Measurements from ENCODE around the gene HIP1. TPM values are rescaled to one million over a fixed set of nuclear protein-coding genes. Genes with fewer than 3 reads are reported as not detected.
A peak's percentile ranks its signal among the peaks of the same experiment; 100 is the strongest.

HIP1 gene
- total and polyA plus RNA-seq, 7 experiments from 2014 or later: 0.78 to 14.6 (median 1.7) TPM; not detected in 1

DNA sequence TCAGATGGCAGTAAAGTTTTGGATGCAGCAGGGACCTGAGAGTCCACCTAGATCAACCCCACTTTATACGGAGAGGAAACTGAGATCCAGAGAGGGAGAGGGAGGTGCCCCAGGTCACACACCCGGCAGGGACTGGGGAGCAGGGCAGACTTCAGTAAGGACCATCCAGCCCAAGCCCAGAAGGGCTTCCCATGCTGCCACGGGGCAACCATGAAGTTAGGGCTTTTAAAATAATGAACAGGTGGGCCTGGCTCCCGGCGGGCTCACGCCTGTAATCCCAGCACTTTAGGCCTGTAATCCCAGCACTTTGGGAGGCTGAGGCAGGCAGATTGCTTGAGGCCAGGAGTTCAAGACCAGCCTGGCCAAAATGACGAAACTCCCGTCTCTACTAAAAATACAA, 98.5 kb downstream of the HIP1 start:
- H3K4me3 Mint-ChIP-seq: peak overlapping the region; percentile 77 to 95 (median 88)
- H3K9me3 Mint-ChIP-seq: peaks cover 0 to 5% (median 0%) of the 10 kb centered on the region in 11 donors
- no peak for DNase-seq
- Histone ChIP-seq H3K4me3 (ENCODE audit: low read length) (peak overlapping the region; percentile 65), H3K27me3 (ENCODE audit: control insufficient read depth in 2 of 2, insufficient read depth in 2 of 2, low read length in 2 of 2) (no peaks in the 10 kb centered on the region), H3K36me3 (ENCODE audit: control insufficient read depth in 2 of 3, insufficient read depth in 3 of 3, low read length in 3 of 3) (no peaks in the 10 kb centered on the region), H3K4me1 (ENCODE audit: control insufficient read depth in 2 of 2, insufficient read depth in 2 of 2, low read length in 2 of 2) (peaks cover 8 to 9% of the 10 kb centered on the region in 2 donors), H3K9me3 (ENCODE audit: control insufficient read depth in 2 of 3, low read length in 3 of 3) (peaks cover 0 to 3% (median 0%) of the 10 kb centered on the region in 3 experiments), H3K27ac (ENCODE audit: low read depth, low read length) (no peak overlapping the region)
- ChIA-PET POLR2A (no interaction called here), CTCF (interaction anchor here (0.6 kb wide), 1 partner anchor 1358 kb away, joined by 4 read pairs; no protein-coding TSS in a partner anchor)
- no peak for ATAC-seq
- H3K4me1 Mint-ChIP-seq: peaks cover 6 to 19% (median 11%) of the 10 kb centered on the region in 7 donors
- peaks cover 0 to 33% (median 0%) of the 10 kb centered on the region in 5 donors for H3K27me3 Mint-ChIP-seq
- H3K36me3 Mint-ChIP-seq: no peaks in the 10 kb centered on the region
- H3K27ac Mint-ChIP-seq: peak overlapping the region in 5 of 9 donors; percentile 48 to 83 (median 72)
- intact Hi-C loops (cut with micrococcal nuclease): loop anchor here (5.0 to 10.0 kb wide), 2 partner anchors 113 to 185 kb away; no protein-coding TSS in a partner anchor

DNA sequence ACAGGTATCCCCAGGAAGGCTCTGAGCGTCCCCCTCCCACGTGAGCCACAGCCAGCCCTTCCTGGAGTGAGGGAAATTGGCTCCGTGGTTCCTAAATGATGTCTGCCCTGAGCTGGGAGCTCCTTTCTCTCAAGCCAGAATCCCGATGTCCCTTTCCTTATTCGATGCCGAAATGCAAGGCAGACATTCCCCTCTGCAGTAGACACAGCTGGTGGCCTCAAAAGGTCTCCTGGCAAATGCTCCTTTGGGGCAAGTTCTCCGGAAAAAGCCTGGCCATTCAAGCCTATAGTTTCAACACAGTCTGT, 98.9 kb downstream of the HIP1 start:
- ATAC-seq: no peak
- Mint-ChIP-seq H3K36me3 (no peaks in the 10 kb centered on the region), H3K4me1 (peaks cover 6 to 19% (median 11%) of the 10 kb centered on the region in 7 donors), H3K4me3 (peak overlapping the region; percentile 77 to 95 (median 88)), H3K27me3 (peaks cover 0 to 33% (median 0%) of the 10 kb centered on the region in 5 donors), H3K9me3 (peaks cover 0 to 5% (median 0%) of the 10 kb centered on the region in 11 donors), H3K27ac (peak overlapping the region in 5 of 9 donors; percentile 48 to 83 (median 72))
- peak overlapping the region; percentile 57 for H3K27ac ChIP-seq (ENCODE audit: low read depth, low read length)
- H3K4me1 ChIP-seq (ENCODE audit: control insufficient read depth in 2 of 2, insufficient read depth in 2 of 2, low read length in 2 of 2): peaks cover 8 to 9% of the 10 kb centered on the region in 2 donors
- intact Hi-C loops (cut with micrococcal nuclease): loop anchor here (5.0 to 10.0 kb wide), 2 partner anchors 113 to 185 kb away; no protein-coding TSS in a partner anchor
- no peaks in the 10 kb centered on the region for H3K36me3 ChIP-seq (ENCODE audit: control insufficient read depth in 2 of 3, insufficient read depth in 3 of 3, low read length in 3 of 3)
- POLR2A ChIA-PET: no interaction called here
- H3K4me3 ChIP-seq (ENCODE audit: low read length): peak overlapping the region; percentile 65
- no peak for DNase-seq
- H3K27me3 ChIP-seq (ENCODE audit: control insufficient read depth in 2 of 2, insufficient read depth in 2 of 2, low read length in 2 of 2): no peaks in the 10 kb centered on the region
- H3K9me3 ChIP-seq (ENCODE audit: control insufficient read depth in 2 of 3, low read length in 3 of 3): peaks cover 0 to 3% (median 0%) of the 10 kb centered on the region in 3 experiments
- CTCF ChIA-PET: no interaction called here

DNA sequence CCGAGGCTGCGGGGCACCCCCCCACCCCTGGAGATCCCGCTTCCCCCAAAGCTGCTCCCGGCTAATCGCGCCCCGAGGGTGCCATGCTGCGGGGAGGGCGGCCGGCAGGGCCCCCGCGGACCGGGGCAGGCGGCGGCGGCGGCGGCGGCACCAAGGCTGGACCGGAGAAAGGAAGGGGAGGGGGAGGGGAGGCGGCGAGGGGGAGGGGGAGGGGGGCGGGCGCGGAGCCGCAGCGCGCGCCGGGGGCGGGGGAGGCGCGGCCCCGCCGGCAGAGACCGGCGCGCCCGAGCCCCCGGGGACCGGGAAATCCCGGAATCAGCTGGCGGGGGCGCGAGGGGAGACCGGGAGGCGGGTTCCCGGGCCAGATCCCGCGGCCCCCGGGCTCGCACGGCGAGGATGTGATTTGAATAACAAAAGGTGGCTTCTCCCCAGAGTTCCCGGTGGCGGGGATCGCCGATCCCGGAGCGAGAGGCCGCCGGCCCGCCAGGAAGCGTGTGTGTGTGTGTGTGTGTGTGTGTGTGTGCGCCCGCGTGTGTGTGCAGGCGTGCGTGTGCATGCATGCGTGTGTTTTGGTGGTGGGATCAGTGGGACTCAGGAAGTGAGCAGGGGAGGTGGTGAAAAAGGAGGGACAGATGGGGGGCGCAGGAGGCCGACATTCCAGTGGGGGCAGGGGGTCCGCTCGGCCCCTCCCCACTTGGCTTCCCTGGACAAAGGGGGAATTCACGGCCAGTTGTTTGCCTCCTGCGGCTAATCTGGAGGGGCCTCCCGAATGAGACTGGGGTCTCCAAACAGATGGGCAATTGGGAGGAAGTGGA, 99.5 kb downstream of the HIP1 start:
- CTCF ChIA-PET: no interaction called here
- POLR2A ChIA-PET: no interaction called here
- no peaks in the 10 kb centered on the region for H3K36me3 Mint-ChIP-seq

GRCh38 chr7:75638594-75639070, 100.1 kb downstream of the HIP1 start:
- intact Hi-C loops (cut with micrococcal nuclease): no loop called here
- H3K27ac Mint-ChIP-seq: peak overlapping the region in 2 of 9 donors; percentile 28 to 43
- DNase-seq: no peak
- no peaks in the 10 kb centered on the region for H3K27me3 ChIP-seq (ENCODE audit: control insufficient read depth in 2 of 2, insufficient read depth in 2 of 2, low read length in 2 of 2)
- no peak overlapping the region for H3K27ac ChIP-seq (ENCODE audit: low read depth, low read length)
- ChIA-PET CTCF (no interaction called here), POLR2A (no interaction called here)
- H3K4me3 Mint-ChIP-seq: peak overlapping the region in 9 of 10 donors; percentile 12 to 91 (median 58)
- no peaks in the 10 kb centered on the region for H3K36me3 ChIP-seq (ENCODE audit: control insufficient read depth in 2 of 3, insufficient read depth in 3 of 3, low read length in 3 of 3)
- H3K4me1 ChIP-seq (ENCODE audit: control insufficient read depth in 2 of 2, insufficient read depth in 2 of 2, low read length in 2 of 2): peaks cover 8 to 9% of the 10 kb centered on the region in 2 donors
- no peak overlapping the region for H3K4me3 ChIP-seq (ENCODE audit: low read length)
- H3K9me3 ChIP-seq (ENCODE audit: control insufficient read depth in 2 of 3, low read length in 3 of 3): peaks cover 0 to 3% (median 0%) of the 10 kb centered on the region in 3 experiments
- peaks cover 0 to 5% (median 0%) of the 10 kb centered on the region in 11 donors for H3K9me3 Mint-ChIP-seq
- peaks cover 6 to 19% (median 11%) of the 10 kb centered on the region in 7 donors for H3K4me1 Mint-ChIP-seq
- ATAC-seq: no peak
- H3K36me3 Mint-ChIP-seq: no peaks in the 10 kb centered on the region
- peaks cover 0 to 33% (median 0%) of the 10 kb centered on the region in 5 donors for H3K27me3 Mint-ChIP-seq

More for the DNA sequence above, 99.5 kb downstream of the HIP1 start:
- Histone ChIP-seq H3K4me3 (ENCODE audit: low read length) (peak overlapping the region; percentile 65), H3K27ac (ENCODE audit: low read depth, low read length) (peak overlapping the region; percentile 57), H3K4me1 (ENCODE audit: control insufficient read depth in 2 of 2, insufficient read depth in 2 of 2, low read length in 2 of 2) (peaks cover 8 to 9% of the 10 kb centered on the region in 2 donors), H3K27me3 (ENCODE audit: control insufficient read depth in 2 of 2, insufficient read depth in 2 of 2, low read length in 2 of 2) (no peaks in the 10 kb centered on the region), H3K9me3 (ENCODE audit: control insufficient read depth in 2 of 3, low read length in 3 of 3) (peaks cover 0 to 3% (median 0%) of the 10 kb centered on the region in 3 experiments), H3K36me3 (ENCODE audit: control insufficient read depth in 2 of 3, insufficient read depth in 3 of 3, low read length in 3 of 3) (no peaks in the 10 kb centered on the region)
- ATAC-seq: peak; percentile 35
- peaks cover 0 to 33% (median 0%) of the 10 kb centered on the region in 5 donors for H3K27me3 Mint-ChIP-seq
- H3K27ac Mint-ChIP-seq: peak overlapping the region in 7 of 9 donors; percentile 46 to 92 (median 81)
- intact Hi-C loops (cut with micrococcal nuclease): no loop called here
- peaks cover 0 to 5% (median 0%) of the 10 kb centered on the region in 11 donors for H3K9me3 Mint-ChIP-seq
- H3K4me1 Mint-ChIP-seq: peaks cover 6 to 19% (median 11%) of the 10 kb centered on the region in 7 donors
- peak overlapping the region; percentile 77 to 95 (median 88) for H3K4me3 Mint-ChIP-seq
- peak; percentile 11 to 55 (median 40) for DNase-seq

GRCh38 chr7:75637854-75638593, 100.7 kb downstream of the HIP1 start:
- Histone ChIP-seq H3K36me3 (ENCODE audit: control insufficient read depth in 2 of 3, insufficient read depth in 3 of 3, low read length in 3 of 3) (no peaks in the 10 kb centered on the region), H3K9me3 (ENCODE audit: control insufficient read depth in 2 of 3, low read length in 3 of 3) (no peaks in the 10 kb centered on the region), H3K27ac (ENCODE audit: low read depth, low read length) (no peak overlapping the region), H3K4me3 (ENCODE audit: low read length) (no peak overlapping the region), H3K27me3 (ENCODE audit: control insufficient read depth in 2 of 2, insufficient read depth in 2 of 2, low read length in 2 of 2) (no peaks in the 10 kb centered on the region), H3K4me1 (ENCODE audit: control insufficient read depth in 2 of 2, insufficient read depth in 2 of 2, low read length in 2 of 2) (peaks cover 8 to 9% of the 10 kb centered on the region in 2 donors)
- peaks cover 0 to 5% (median 0%) of the 10 kb centered on the region in 11 donors for H3K9me3 Mint-ChIP-seq
- POLR2A ChIA-PET: no interaction called here
- H3K36me3 Mint-ChIP-seq: no peaks in the 10 kb centered on the region
- no peak for ATAC-seq
- no peak for DNase-seq
- CTCF ChIA-PET: no interaction called here
- H3K4me1 Mint-ChIP-seq: peaks cover 6 to 19% (median 11%) of the 10 kb centered on the region in 7 donors
- intact Hi-C loops (cut with micrococcal nuclease): no loop called here
- H3K27me3 Mint-ChIP-seq: peaks cover 0 to 33% (median 0%) of the 10 kb centered on the region in 5 donors
- peak overlapping the region; percentile 12 to 91 (median 61) for H3K4me3 Mint-ChIP-seq
- peak overlapping the region in 5 of 9 donors; percentile 20 to 65 (median 43) for H3K27ac Mint-ChIP-seq

DNA sequence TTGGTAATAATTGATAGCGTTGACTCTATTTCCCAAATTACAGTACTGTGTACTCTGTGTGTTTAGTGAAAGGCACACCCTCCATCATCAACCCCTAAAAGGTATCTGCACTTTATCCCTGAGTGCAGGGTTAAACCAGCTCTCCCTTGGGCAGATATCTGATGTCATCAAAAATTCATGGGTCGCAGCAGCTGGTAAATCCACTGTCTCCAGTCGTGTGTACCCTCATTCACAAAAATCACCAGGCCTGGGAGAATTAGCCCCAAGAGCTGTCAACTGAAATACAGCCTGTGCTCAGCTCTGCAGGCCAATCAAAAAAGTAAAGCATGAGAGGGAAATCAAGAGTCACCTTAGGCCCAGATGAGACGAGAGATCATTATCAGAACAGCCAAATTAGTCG, 103.7 kb downstream of the HIP1 start:
- peaks cover 6 to 21% (median 8%) of the 10 kb centered on the region in 7 donors for H3K4me1 Mint-ChIP-seq
- intact Hi-C loops (cut with micrococcal nuclease): no loop called here
- Histone ChIP-seq H3K36me3 (ENCODE audit: control insufficient read depth in 2 of 3, insufficient read depth in 3 of 3, low read length in 3 of 3) (no peaks in the 10 kb centered on the region), H3K27ac (ENCODE audit: low read depth, low read length) (no peak overlapping the region), H3K9me3 (ENCODE audit: control insufficient read depth in 2 of 3, low read length in 3 of 3) (no peaks in the 10 kb centered on the region), H3K27me3 (ENCODE audit: control insufficient read depth in 2 of 2, insufficient read depth in 2 of 2, low read length in 2 of 2) (no peaks in the 10 kb centered on the region), H3K4me3 (ENCODE audit: low read length) (no peak overlapping the region), H3K4me1 (ENCODE audit: control insufficient read depth in 2 of 2, insufficient read depth in 2 of 2, low read length in 2 of 2) (peaks cover 7 to 8% of the 10 kb centered on the region in 2 donors)
- H3K36me3 Mint-ChIP-seq: no peaks in the 10 kb centered on the region
- ChIA-PET CTCF (no interaction called here), POLR2A (no interaction called here)
- no peaks in the 10 kb centered on the region for H3K9me3 Mint-ChIP-seq
- DNase-seq: no peak
- ATAC-seq: no peak
- H3K4me3 Mint-ChIP-seq: no peak overlapping the region
- peaks cover 0 to 27% (median 0%) of the 10 kb centered on the region in 5 donors for H3K27me3 Mint-ChIP-seq
- H3K27ac Mint-ChIP-seq: peak overlapping the region in 1 of 9 donors; percentile 2

Data from naive thymus-derived CD4-positive, alpha-beta T cell (primary cell).